ENCODE measurements around the gene MAP1B. TPM values are rescaled to one million over a fixed set of nuclear protein-coding genes. Genes with fewer than 3 reads are reported as not detected.

MAP1B gene
- 781 TPM for total RNA-seq

GRCh38 chr5:72107131-72107900 lies at the start of gene MAP1B:
TSS of gene MAP1B (plus strand) at chr5:72107475. CDS start at chr5:72107532, 57 bp downstream.

Small RNA genes lying within 50 kb of the gene (small RNA-seq; reads per million reads assigned to genes)
- not detected for gene MIR4803

Other genes starting within 250 kb of the MAP1B start
- gene MRPS27, start 212.8 kb downstream of the MAP1B start, total RNA-seq = 72.2 TPM
- gene PTCD2, start 212.9 kb downstream of the MAP1B start, total RNA-seq = 8.5 TPM